GM21737 (cell line): ENCODE data around the gene LRRC63.
"Not testable (repeated sequence)": the region's sequence is repeated elsewhere in the genome, so short reads cannot be mapped to it uniquely, and the experiment has no call there.

ENCODE experiments used
- ATAC-seq: cut with Tn5 transposase; IDR thresholded peaks from one replicate; pipeline ENCODE4 v1.9.1; 2021; ENCODE audit warnings: mild to moderate bottlenecking, moderate library complexity; ENCODE audit not compliant: unreplicated experiment

LRRC63 gene

GRCh38 chr13:46211483-46212351, at the start of gene LRRC63:
Gene LRRC63, plus strand, starts transcription at chr13:46211928. Its CDS starts 1,107 bp downstream, at chr13:46213035.
- peak; percentile 96 for ATAC-seq

DNA sequence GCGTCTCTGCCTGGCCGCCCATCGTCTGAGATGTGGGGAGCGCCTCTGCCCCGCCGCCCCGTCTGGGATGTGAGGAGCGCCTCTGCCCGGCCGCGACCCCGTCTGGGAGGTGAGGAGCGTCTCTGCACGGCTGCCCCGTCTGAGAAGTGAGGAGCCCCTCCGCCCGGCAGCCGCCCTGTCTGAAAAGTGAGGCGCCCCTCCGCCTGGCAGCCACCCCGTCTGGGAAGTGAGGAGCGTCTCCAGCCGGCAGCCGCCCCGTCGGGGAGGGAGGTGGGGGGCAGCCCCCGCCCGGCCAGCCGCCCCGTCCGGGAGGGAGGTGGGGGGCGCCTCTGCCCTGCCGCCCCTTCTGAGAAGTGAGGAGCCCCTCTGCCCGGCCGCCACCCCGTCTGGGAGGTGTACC, 49.0 kb upstream of the LRRC63 start:
- not testable (repeated sequence) for ATAC-seq

DNA sequence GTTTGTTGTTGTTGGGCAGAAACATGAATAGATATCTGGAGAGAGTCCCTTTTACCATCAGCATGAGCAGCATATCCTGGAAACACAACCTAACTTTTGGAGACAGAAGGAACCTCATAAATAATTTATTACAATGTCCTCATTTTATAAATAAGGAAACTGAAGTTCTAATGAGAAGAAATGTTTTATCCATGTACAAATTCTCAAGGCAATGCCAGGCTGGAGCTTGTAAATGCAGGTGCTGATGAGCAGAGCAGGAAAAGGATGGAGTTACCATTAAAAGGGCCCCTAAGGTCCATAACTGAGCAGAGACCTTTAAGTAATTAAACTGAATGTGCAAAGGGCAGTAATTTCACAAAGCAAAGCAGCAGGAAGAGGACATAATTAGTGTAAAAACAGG, 47.1 kb upstream of the LRRC63 start:
- ATAC-seq = no peak

- ATAC-seq = peak; percentile 48
These were observed 46.1 kb upstream of the LRRC63 start for GRCh38 chr13:46165485-46166223.

- ATAC-seq = no peak
These were observed 45.5 kb upstream of the LRRC63 start for GRCh38 chr13:46166224-46166584.

DNA sequence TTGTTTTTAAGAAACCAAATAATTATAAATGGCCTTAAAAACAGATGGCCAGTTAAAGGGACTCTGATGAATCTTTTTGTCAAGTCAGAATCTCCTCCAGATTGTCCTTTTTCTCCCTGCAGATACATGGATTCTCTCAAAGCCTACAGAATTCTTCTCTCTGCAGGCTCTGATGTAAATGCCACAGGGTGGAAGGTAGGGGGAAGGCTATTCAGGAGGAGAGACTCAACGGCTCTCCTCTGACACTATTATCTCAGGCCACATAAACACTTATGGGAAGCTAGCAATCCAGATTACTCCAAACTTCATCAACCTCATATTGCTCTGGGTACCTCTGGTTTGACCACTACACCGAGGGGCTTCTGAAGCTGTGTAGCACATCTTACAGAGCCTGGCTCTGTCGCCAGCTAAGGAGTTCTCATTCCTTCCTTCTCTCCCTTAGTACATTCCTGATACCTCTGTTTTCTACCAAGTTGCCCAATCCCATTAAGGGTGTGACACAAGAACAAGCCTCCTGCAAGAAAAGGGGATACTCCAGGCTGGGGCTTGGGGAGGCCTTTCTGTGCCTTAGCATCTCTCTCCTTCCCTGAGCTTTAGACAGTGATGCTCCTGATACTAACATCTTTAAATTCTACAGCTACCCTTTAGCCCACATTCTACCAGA, 44.6 kb upstream of the LRRC63 start:
- no peak for ATAC-seq

DNA sequence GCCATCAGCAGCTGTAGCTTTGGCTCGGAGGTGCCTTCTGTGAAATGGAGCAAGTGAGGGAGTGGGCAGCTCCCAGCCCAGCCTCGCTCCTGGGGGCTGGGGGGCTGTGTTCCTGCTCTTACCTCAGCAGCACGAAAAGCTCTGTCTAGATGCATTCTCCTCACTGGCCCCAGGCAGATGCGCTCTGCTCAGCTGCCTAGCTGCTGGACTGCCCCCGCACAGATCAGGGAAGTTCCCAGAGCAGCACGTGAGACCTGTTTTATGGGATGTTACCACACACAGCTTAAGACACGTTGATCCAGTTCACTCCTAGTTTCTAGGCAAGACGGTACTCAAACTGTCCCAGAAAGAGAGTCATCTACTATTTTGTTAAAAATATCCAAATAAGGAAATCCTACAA, 43.4 kb upstream of the LRRC63 start:
- no peak for ATAC-seq

DNA sequence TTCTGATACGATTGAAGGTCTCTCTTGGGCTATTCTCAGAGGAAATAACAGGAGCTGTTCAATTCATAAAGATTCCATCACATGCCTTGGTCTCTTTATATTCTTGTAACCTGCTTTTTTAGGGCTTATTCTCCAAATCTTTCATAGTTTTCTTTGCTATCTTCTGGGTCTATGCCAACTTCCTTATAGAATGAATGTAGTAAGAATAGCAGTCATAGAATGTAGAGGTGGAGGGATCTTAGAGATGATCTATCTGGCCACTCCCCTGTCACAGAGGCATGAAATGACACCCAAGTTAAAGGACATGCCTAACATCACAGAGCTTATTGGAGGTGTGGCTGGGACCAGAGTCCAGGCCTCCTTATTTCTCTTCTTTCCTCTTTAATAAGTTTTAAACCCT, 42.9 kb upstream of the LRRC63 start:
- no peak for ATAC-seq

DNA sequence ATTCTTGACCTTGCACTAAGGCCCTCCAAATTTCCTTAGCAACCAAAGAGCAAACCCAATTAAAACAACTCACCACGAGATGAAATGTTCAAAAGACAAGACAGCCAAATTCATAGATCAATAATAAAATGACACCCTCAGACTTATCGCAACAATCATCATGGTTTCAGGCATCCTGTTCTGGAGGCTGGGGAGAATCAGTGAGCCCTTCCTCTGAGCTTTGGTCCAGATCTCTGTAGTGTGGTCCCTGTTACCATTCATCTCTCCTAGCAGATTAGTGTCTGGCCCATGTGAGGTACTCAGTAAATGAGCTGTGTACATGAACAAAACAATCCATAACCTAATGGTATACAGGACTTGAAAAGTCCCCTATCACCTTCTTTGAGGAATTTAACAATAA, 42.0 kb upstream of the LRRC63 start:
- no peak for ATAC-seq

GRCh38 chr13:46170268-46170667, 41.5 kb upstream of the LRRC63 start:
- ATAC-seq = no peak

DNA sequence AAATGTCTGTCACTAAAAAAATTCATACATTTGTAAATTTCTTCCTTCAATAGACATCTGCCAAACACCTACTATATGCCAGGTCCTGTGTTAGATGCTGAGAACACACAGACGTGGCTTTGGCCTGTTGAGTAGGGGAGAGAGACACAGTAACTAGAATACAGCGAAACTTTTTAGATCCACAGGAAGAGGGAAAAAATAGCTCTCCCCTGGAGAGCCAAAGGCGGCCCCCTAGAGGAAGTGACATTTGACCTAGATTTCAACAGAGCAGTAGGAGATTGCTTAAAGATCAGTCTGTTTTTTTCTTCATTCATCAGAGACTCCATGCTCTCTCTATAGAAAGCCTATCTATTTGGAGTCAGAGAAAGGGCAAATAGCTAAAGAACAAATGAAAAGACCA, 41.0 kb upstream of the LRRC63 start:
- no peak for ATAC-seq

- ATAC-seq = no peak
These were observed 40.5 kb upstream of the LRRC63 start for GRCh38 chr13:46171217-46171616.

DNA sequence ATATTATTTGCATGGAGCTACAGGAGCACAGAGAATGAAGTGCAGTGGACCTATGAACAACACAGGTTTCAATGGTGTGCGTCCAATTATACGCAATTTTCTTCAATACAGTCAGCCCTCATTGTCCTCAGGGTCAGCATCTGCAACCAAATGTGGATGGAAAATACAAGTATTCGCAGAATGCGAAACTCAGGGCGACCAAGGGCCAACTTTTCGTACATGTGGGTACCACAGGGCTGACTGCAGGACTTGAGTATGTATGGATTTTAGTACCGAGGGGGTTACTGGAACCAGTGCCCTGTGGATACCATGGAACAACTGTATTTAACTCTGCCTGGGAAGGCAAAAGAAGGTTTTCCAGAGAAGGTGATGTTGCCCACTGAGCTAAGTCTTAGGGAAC, 40.0 kb upstream of the LRRC63 start:
- no peak for ATAC-seq

DNA sequence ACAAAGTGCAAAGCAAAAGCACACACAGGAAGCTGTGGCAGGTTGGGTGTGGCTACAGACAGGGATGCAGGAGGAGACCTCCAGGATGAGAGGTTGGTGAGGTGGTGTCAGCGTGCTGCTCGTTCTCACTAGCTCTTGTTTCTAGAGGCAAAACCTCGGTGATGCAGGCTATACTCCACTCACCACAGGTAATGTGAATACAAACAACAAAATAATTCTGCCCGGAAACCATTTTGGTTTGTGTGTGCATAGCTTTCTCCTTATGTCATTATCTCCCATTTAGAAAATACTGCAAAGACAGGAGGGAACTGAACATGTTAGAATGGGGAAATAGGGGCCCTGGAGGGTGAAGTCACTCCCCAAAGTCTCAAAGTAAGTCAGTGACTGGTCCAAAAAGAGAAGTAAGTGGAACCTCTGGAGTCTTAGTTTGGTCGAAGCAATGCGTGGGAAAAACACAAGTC, 39.2 kb upstream of the LRRC63 start:
- no peak for ATAC-seq

DNA sequence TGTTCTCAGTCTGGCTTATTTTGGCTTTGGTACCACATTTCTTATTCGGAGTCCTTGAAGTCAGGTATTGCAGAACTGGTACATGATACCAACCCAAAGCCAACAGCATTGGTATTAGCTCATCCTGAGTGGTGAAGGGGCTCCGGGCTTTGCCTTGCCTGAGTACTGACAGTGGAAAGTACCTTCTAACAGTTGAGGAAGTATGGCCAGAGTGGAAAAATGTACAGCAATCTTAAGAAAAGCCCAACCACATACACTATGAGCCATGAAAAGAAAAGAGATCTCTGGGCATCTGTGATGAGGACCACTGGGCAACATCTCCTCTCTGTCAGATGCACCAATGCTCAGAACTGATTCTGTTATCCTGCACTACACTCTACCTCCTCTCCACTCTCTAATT, 38.1 kb upstream of the LRRC63 start:
- no peak for ATAC-seq

GRCh38 chr13:46176756-46177155, 35.0 kb upstream of the LRRC63 start:
- peak; percentile 38 for ATAC-seq

GRCh38 chr13:46178143-46178542, 33.6 kb upstream of the LRRC63 start:
- no peak for ATAC-seq

DNA sequence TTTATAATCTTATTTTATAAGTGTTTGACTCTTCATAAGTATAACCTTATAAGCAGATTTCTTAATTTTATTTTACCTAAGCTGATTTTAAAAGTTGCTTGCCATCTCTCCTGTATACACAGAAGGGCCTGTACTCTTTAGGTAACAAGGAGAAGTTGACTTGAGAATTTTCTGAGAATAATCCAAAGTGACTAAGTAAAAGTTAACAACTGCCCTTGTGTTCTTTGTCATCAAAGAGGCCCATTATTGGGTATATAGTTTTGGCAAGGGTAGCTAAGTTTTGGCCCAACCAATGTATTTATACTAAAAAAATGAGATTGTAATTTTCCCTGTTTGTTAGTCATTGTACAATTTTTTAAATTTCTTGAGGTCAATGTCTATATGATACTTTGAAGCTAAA, 32.9 kb upstream of the LRRC63 start:
- ATAC-seq = no peak

DNA sequence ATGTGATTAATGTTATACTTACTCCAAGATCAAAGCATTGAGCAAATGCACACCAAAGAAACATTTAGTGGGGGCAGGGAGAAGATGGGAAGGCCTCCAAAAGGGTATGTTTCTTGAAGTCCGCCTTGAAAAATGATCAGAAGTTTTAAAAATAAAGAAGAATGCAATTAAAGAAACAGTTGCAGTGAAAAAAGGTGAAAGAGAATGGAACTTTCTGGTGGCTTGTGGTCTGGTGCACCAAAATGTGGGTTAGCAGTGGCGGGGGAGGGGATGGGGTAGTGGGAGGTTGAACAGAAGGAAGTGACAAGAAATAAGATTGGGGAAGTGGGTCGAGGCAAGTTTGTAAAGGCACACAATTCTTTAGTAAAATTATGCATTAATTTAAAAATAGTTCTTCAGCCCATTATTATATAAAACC, 32.2 kb upstream of the LRRC63 start:
- ATAC-seq = no peak

GRCh38 chr13:46179969-46180763, 31.6 kb upstream of the LRRC63 start:
- ATAC-seq = no peak

DNA sequence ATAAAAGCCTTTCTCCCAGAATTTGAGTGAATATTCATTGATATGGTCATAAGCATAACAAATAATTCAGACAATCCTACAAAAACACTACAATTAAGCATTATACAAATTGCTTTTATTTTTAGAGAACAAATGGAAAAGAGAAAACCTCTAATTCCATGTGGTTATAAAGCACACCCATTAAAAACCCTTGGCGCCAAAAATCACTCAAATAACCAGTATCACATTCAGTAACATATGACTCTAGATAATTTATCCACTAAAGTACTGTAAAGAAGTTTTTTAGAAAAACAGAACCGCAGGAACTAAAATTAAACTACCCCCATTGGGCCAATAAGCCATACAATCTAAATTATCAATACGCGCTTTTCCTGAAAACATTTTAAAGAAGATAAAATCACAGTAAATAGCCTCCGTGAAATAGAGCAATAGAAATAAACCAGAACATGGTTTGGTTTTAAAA, 30.3 kb upstream of the LRRC63 start:
- no peak for ATAC-seq
